Measurements from ENCODE around the gene TTL.

TTL gene

DNA sequence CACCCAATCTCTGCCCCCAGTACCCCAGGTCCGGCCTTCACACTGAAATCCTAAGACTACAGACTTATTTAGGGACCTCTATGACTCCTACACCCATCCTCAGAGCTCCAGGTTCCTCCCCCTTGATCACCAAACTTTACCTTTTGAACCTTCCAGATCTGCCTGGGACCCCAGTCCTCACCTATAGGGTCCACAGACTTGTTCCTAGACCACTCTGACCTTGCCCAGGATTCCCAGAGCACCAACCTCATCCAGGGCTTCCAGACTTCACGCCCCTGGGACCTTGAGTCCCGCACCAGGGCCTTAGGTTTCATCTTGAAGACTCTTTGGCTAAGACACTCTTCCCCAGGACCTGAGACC lies 102.9 kb downstream of the TTL start:
- DNase-seq = no peak

DNA sequence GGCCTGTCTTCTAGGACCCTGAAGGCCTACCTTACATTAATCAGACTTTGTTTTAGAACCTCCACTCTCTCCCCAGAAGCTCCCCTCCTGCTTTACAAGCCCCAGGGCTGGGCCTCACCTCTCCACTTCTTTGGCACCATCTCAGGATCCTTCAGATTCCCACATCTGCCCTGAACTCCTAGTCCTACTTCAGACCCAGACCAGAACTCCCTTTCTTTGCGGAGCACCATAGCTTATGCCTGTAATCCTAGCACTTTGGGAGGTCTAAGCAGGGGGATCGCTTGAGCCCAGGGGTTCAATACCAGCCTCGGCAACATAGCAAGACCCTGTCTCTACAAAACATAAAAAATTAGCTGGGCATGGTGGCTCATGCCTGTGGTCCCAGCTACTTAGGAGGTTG lies 103.4 kb downstream of the TTL start:
- DNase-seq = no peak

DNA sequence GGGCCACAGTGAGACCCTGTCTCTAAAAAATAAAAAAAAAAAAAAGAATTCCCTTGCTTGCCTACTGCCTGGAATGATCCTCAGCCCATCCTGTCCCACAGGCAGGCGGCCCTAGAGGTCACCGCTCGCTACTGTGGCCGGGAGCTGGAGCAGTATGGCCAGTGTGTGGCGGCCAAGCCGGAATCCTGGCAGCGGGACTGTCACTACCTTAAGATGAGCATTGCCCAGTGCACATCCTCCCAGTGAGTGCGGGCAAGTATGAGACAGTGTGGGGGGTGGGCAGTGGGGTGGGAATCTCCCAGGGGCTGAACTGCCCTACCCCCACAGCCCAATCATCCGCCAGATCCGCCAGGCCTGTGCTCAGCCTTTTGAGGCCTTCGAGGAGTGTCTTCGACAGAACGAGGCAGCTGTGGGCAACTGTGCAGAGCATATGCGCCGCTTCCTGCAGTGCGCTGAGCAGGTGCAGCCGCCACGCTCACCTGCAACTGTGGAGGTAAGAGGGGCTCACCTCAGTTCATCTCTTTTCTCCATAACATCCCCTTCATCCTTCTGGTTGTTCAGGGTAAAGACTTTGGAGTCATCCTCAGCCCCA lies 104.0 kb downstream of the TTL start:
- DNase-seq = no peak

DNA sequence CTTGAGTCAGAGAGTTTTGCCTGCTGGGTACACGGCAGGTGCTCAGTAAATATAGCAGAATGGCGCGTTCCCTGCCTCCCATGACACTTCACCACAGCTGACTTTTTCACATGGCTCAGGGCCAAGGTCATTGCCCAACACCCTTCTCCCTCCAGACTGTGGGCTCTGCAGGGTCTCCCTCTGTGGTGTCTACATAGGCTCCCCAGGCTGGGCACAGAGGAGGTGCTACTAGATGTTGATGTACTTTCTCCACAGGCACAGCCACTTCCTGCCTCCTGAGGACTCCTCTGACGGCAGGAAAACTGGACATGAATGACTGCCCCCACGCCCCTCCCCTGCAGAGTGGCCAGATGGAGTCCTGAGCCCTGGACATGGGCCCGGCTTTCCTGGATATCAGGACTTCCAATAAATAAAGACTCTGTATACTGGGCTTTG lies 106.7 kb downstream of the TTL start:
- DNase-seq = no peak

All from activated CD4-positive, CD25-positive, alpha-beta regulatory T cell (primary cell).